Measurements from ENCODE around the gene ACER2. TPM values are rescaled to one million over a fixed set of nuclear protein-coding genes. Genes with fewer than 3 reads are reported as not detected.
"Not testable (repeated sequence)": the region's sequence is repeated elsewhere in the genome, so short reads cannot be mapped to it uniquely, and the experiment has no call there.

Gene ACER2
- total RNA-seq, 2 donors from 2014 or later = 3.5 TPM

- DNase-seq (ENCODE audit: low spot score) = no peak
- intact Hi-C loops (cut with DNase I) = no loop called here
These were observed 4.3 kb upstream of the ACER2 start for GRCh38 chr9:19404283-19405075.

- intact Hi-C loops (cut with DNase I) = no loop called here
- DNase-seq (ENCODE audit: low spot score) = no peak
These were observed 3.0 kb upstream of the ACER2 start for GRCh38 chr9:19405771-19406170.

- intact Hi-C loops (cut with DNase I) = no loop called here
- peak; percentile 90 for DNase-seq (ENCODE audit: low spot score)
These were observed 505 bp upstream of the ACER2 start for GRCh38 chr9:19408316-19408692.

- intact Hi-C loops (cut with DNase I) = no loop called here
These were observed 789 bp downstream of the ACER2 start for GRCh38 chr9:19409401-19410194.

GRCh38 chr9:19410195-19410503, 1.3 kb downstream of the ACER2 start:
- no peak for DNase-seq (ENCODE audit: low spot score)
- intact Hi-C loops (cut with DNase I) = no loop called here

More at GRCh38 chr9:19409401-19410194, 789 bp downstream of the ACER2 start:
- DNase-seq (ENCODE audit: low spot score) = no peak

GRCh38 chr9:19410594-19410993, 1.8 kb downstream of the ACER2 start:
- intact Hi-C loops (cut with DNase I) = no loop called here
- no peak for DNase-seq (ENCODE audit: low spot score)

- intact Hi-C loops (cut with DNase I) = no loop called here
- no peak for DNase-seq (ENCODE audit: low spot score)
These were observed 2.5 kb downstream of the ACER2 start for GRCh38 chr9:19411316-19411715.

GRCh38 chr9:19413456-19413855, 4.6 kb downstream of the ACER2 start:
- intact Hi-C loops (cut with DNase I) = not testable (repeated sequence)

GRCh38 chr9:19416143-19416542, 7.3 kb downstream of the ACER2 start:
- intact Hi-C loops (cut with DNase I) = no loop called here

More at GRCh38 chr9:19413456-19413855, 4.6 kb downstream of the ACER2 start:
- not testable (repeated sequence) for DNase-seq (ENCODE audit: low spot score)

GRCh38 chr9:19420877-19421276, 12.1 kb downstream of the ACER2 start:
- no peak for DNase-seq (ENCODE audit: low spot score)
- intact Hi-C loops (cut with DNase I) = no loop called here

More at GRCh38 chr9:19416143-19416542, 7.3 kb downstream of the ACER2 start:
- DNase-seq (ENCODE audit: low spot score) = no peak

GRCh38 chr9:19423163-19423562, 14.4 kb downstream of the ACER2 start:
- intact Hi-C loops (cut with DNase I) = no loop called here
- no peak for DNase-seq (ENCODE audit: low spot score)

- DNase-seq (ENCODE audit: low spot score) = no peak
- intact Hi-C loops (cut with DNase I) = no loop called here
These were observed 15.5 kb downstream of the ACER2 start for GRCh38 chr9:19424176-19424779.

- intact Hi-C loops (cut with DNase I) = no loop called here
- no peak for DNase-seq (ENCODE audit: low spot score)
These were observed 20.8 kb downstream of the ACER2 start for GRCh38 chr9:19429595-19429994.

- intact Hi-C loops (cut with DNase I) = loop anchor here in 1 of 2 donors (2.0 kb wide), 1 partner anchor 23 kb away; no protein-coding TSS in a partner anchor
These were observed 21.5 kb downstream of the ACER2 start for GRCh38 chr9:19430201-19430760.

GRCh38 chr9:19431361-19432171, 22.8 kb downstream of the ACER2 start:
- intact Hi-C loops (cut with DNase I) = loop anchor here in 1 of 2 donors (2.0 kb wide), 1 partner anchor 21 kb away; no protein-coding TSS in a partner anchor
- DNase-seq (ENCODE audit: low spot score) = peak; percentile 88

More at GRCh38 chr9:19430201-19430760, 21.5 kb downstream of the ACER2 start:
- DNase-seq (ENCODE audit: low spot score) = no peak

- no peak for DNase-seq (ENCODE audit: low spot score)
- intact Hi-C loops (cut with DNase I) = no loop called here
These were observed 23.7 kb downstream of the ACER2 start for GRCh38 chr9:19432473-19432872.

GRCh38 chr9:19433729-19434128, 24.9 kb downstream of the ACER2 start:
- DNase-seq (ENCODE audit: low spot score); intact Hi-C loops (cut with DNase I): not testable (repeated sequence)

GRCh38 chr9:19440376-19440775, 31.6 kb downstream of the ACER2 start:
- intact Hi-C loops (cut with DNase I) = no loop called here
- DNase-seq (ENCODE audit: low spot score) = no peak
